GM12878 (cell line): ENCODE data around the gene ZNF581. TPM values are rescaled to one million over a fixed set of nuclear protein-coding genes. Genes with fewer than 3 reads are reported as not detected.

Source experiments
- ATAC-seq: fragments of 200-7000 bp; cut with Tn5 transposase; 3 replicates; pipeline ENCODE4 v1.9.1; 2020; ENCODE audit warnings: mild to moderate bottlenecking, moderate library complexity
- BruUV-seq: library from RNA; stranded (reverse); fragments of 400-500 nt; replicated peaks from 2 replicates; lab custom pipeline; 2021; lab: Mats Ljungman, UMichigan
- CTCF ChIA-PET: fragments of 300-600 bp; sonication (Branson Sonifier 250); formaldehyde crosslinking; extraction: SDS; loops from one replicate; lab custom pipeline; 2021; ENCODE audit warnings: inconsistent platforms; lab: Yijun Ruan, JAX
- POLR2A ChIA-PET: fragments of 350-600 bp; formaldehyde crosslinking; extraction: SDS; loops from one replicate; lab custom pipeline; 2021; ENCODE audit warnings: inconsistent platforms; lab: Charles Lee
- RAD21 ChIA-PET: fragments of 300-600 bp; sonication (Branson Sonifier 250); formaldehyde crosslinking; loops from one replicate; lab custom pipeline; 2023; ENCODE audit warnings: antibody characterized with exemption; ENCODE audit not compliant: unreplicated experiment; lab: Charles Lee
- SMC1A ChIA-PET: fragments of 300-600 bp; sonication (Branson Sonifier 250); formaldehyde crosslinking; loops from one replicate; lab custom pipeline; 2023; ENCODE audit not compliant: unreplicated experiment, uncharacterized antibody; lab: Charles Lee
- DNase-seq: peaks from one replicate; pipeline ENCODE4 v3.0.0-alpha.2; 2011; ENCODE audit warnings: low read depth, low spot score
- FAIRE-seq: peaks from 3 replicates; lab custom pipeline; 2011; peaks lifted over from hg19 to GRCh38; lab: Jason Lieb, UNC
- H2AFZ ChIP-seq: 2 replicates; pipeline ENCODE4 v1.6.0; 2011; ENCODE audit warnings: low read depth, low read length, control low read depth; ENCODE audit not compliant: control insufficient read depth
- H3K27ac ChIP-seq: 2 replicates; pipeline ENCODE4 v1.5.1; 2011; ENCODE audit warnings: control low read depth; ENCODE audit not compliant: control insufficient read depth, insufficient read depth
- H3K27me3 ChIP-seq, 2 experiments: replicated peaks in 1 of 2; 2 replicates each; pipeline versions ENCODE4 v1.6.0 to v1.6.1; 2011; ENCODE audit warnings: low read length in 1 of 2; ENCODE audit not compliant: control insufficient read depth in 2 of 2, insufficient read depth in 2 of 2
- H3K36me3 ChIP-seq, 2 experiments: 2 replicates each; pipeline ENCODE4 v1.5.1; 2011; ENCODE audit warnings: low read length in 1 of 2; ENCODE audit not compliant: control insufficient read depth in 2 of 2, insufficient read depth in 2 of 2
- H3K4me1 ChIP-seq: 2 replicates; pipeline ENCODE4 v1.6.1; 2011; ENCODE audit warnings: mild to moderate bottlenecking, low read length, moderate library complexity, mixed read lengths; ENCODE audit not compliant: control insufficient read depth, insufficient read depth
- H3K4me2 ChIP-seq: 2 replicates; pipeline ENCODE4 v1.6.0; 2011; ENCODE audit warnings: control low read depth; ENCODE audit not compliant: control insufficient read depth, insufficient read depth
- H3K4me3 ChIP-seq: fragments of 200-600 bp; sonication (generic); 2 replicates; pipeline ENCODE4 v1.5.1; 2016
- H3K79me2 ChIP-seq: 2 replicates; pipeline ENCODE4 v1.6.0; 2011; ENCODE audit warnings: low read length; ENCODE audit not compliant: control insufficient read depth, insufficient read depth
- H3K9ac ChIP-seq: 2 replicates; pipeline ENCODE4 v1.8.0; 2011; ENCODE audit warnings: low read length, control low read depth, mixed read lengths; ENCODE audit not compliant: control insufficient read depth, insufficient read depth
- H3K9me3 ChIP-seq: replicated peaks from 3 replicates; pipeline ENCODE4 v1.5.1; 2011; ENCODE audit warnings: mild to moderate bottlenecking, low read length; ENCODE audit not compliant: control insufficient read depth, insufficient read depth
- H4K20me1 ChIP-seq: 2 replicates; pipeline ENCODE4 v1.6.0; 2011; ENCODE audit not compliant: control insufficient read depth, insufficient read depth
- ASH2L ChIP-seq: fragments of 300-600, 200-600 bp; sonication (generic); IDR thresholded peaks from 2 replicates; pipeline ENCODE4 v1.6.1; 2017; ENCODE audit warnings: low read depth, mild to moderate bottlenecking, borderline replicate concordance
- ATF7 ChIP-seq: fragments of 450-650 bp; IDR thresholded peaks from 2 replicates; pipeline ENCODE4 v1.6.1; 2016; ENCODE audit warnings: low read depth, mild to moderate bottlenecking
- BRCA1 ChIP-seq: IDR thresholded peaks from 2 replicates; pipeline ENCODE4 v1.6.1; 2011; ENCODE audit warnings: low read depth, low read length, improper control_type of control experiment
- CREM ChIP-seq: IDR thresholded peaks from 2 replicates; pipeline ENCODE4 v1.6.1; 2014; ENCODE audit warnings: antibody characterized with exemption, low read depth
- E4F1 ChIP-seq: fragments of 450-650 bp; IDR thresholded peaks from 2 replicates; pipeline ENCODE4 v1.6.1; 2018; ENCODE audit warnings: borderline replicate concordance, mild to moderate bottlenecking; ENCODE audit not compliant: partially characterized antibody
- GABPA ChIP-seq: IDR thresholded peaks from 2 replicates; pipeline ENCODE4 v1.6.1; 2014; ENCODE audit warnings: antibody characterized with exemption, low read depth, mild to moderate bottlenecking, inconsistent platforms
- IKZF2 ChIP-seq, 2 experiments: fragments of 450-650 bp; IDR thresholded peaks; 2 replicates each; pipeline ENCODE4 v1.6.1; 2017; ENCODE audit warnings: mild to moderate bottlenecking in 2 of 2, moderate library complexity in 2 of 2
- NFIC ChIP-seq: IDR thresholded peaks from 2 replicates; pipeline ENCODE4 v1.6.1; 2012; ENCODE audit warnings: low read depth, mild to moderate bottlenecking, inconsistent platforms, low read length, moderate library complexity
- NFYB ChIP-seq: IDR thresholded peaks from 2 replicates; pipeline ENCODE4 v1.6.1; 2011; ENCODE audit warnings: low read depth, mild to moderate bottlenecking, low read length, improper control_type of control experiment, moderate library complexity; ENCODE audit not compliant: insufficient read depth
- RB1 ChIP-seq: fragments of 450-650 bp; formaldehyde crosslinking; IDR thresholded peaks from 2 replicates; pipeline ENCODE4 v1.6.1; 2017; ENCODE audit warnings: mild to moderate bottlenecking, borderline replicate concordance
- SMC3 ChIP-seq: IDR thresholded peaks from 2 replicates; pipeline ENCODE4 v1.6.1; 2011; ENCODE audit warnings: low read length, improper control_type of control experiment, borderline replicate concordance
- TAF1 ChIP-seq: IDR thresholded peaks from 2 replicates; pipeline ENCODE4 v1.6.1; 2011; ENCODE audit warnings: mild to moderate bottlenecking, low read depth, low read length, borderline replicate concordance
- ZNF207 ChIP-seq: fragments of 450-650 bp; IDR thresholded peaks from 2 replicates; pipeline ENCODE4 v1.6.1; 2014; ENCODE audit warnings: antibody characterized with exemption, mild to moderate bottlenecking, borderline replicate concordance
- WGBS: methylation state at CpG from one replicate; pipeline ENCODE4 v1.1.6; 2016; ENCODE audit warnings: low lambda C conversion rate; ENCODE audit not compliant: insufficient replicate concordance, insufficient coverage; ENCODE audit errors: missing lambda C conversion rate; 5-methylcytosine and 5-hydroxymethylcytosine counted together
- in situ Hi-C: fragments of 300-500 bp; cut with MboI; formaldehyde crosslinking; loops from 9 replicates; pipeline ENCODE4 v1.14.3; 2018; ENCODE audit warnings: mixed read lengths
- intact Hi-C: fragments of 100-400 bp; cut with micrococcal nuclease; formaldehyde crosslinking; loops from one replicate; pipeline ENCODE4 v1.14.2; 2022; ENCODE audit not compliant: unreplicated experiment
- polyA plus RNA-seq, 11 experiments: library from polyadenylated mRNA; depleted of rRNA in 4 of 11; unstranded in 6 of 11; stranded (reverse) in 5 of 11; fragments of >200 nt; fragmentation: Nextera tagmentation in 4 of 11; fragmentation: Illumina TruSeq in 1 of 11; extraction: Ambion mirVana in 4 of 11; extraction: Trizol in 1 of 11; gene quantifications; 1 replicate in 1 of 11; 2 replicates in 10 of 11; pipeline versions ENCODE4 v1.2.1 to v1.2.3, GENCODE V29; 2011 to 2016; ENCODE audit warnings: inconsistent platforms in 2 of 11, missing spikeins in 2 of 11, low read depth in 1 of 11
- total RNA-seq, 4 experiments: library from RNA; depleted of rRNA in 3 of 4; stranded (reverse); fragments of >200 nt in 3 of 4; fragmentation: Illumina TruSeq in 1 of 4; extraction: Trizol in 1 of 4; gene quantifications; 2 replicates each; pipeline versions ENCODE4 v1.2.1 to v1.2.3, GENCODE V29; 2013 to 2021
- TF ChIP-seq, protein P1 (sequence below): fragments of 450-650 bp; IDR thresholded peaks from 2 replicates; pipeline ENCODE4 v1.6.1; 2017; ENCODE audit warnings: mild to moderate bottlenecking
- TF ChIP-seq, protein P2 (sequence below): fragments of 450-650 bp; IDR thresholded peaks from 2 replicates; pipeline ENCODE4 v1.6.1; 2017; ENCODE audit warnings: antibody characterized with exemption, mild to moderate bottlenecking, moderate library complexity

The ZNF581 gene
- total and polyA plus RNA-seq, 10 of the 15 experiments (the other 5 are each of a cell fraction or from before 2014, with no cell fraction given): 4.7 to 45.4 (median 22.2) TPM

GRCh38 chr19:55653651-55654322 lies 10.3 kb downstream of the ZNF581 start:
- SMC1A ChIA-PET: interaction anchor here (0.7 to 2.6 kb wide), 7 partner anchors 11 to 156 kb away, joined by 3 to 28 read pairs (median 4); partner anchors contain the start of gene ZNF784
- POLR2A ChIA-PET: interaction anchor here (0.7 to 1.6 kb wide), 15 partner anchors 9 to 661 kb away, joined by 3 to 12 read pairs (median 6); partner anchors contain the start of genes FIZ1, ZNF524, ZNF581 and ZNF784
- CTCF ChIA-PET: interaction anchor here (0.6 to 3.6 kb wide), 29 partner anchors 9 to 1275 kb away, joined by 3 to 85 read pairs (median 4); partner anchors contain the start of genes FIZ1, PPP1R12C, ZNF524 and ZNF581
- peak; percentile 52 for ATAC-seq
- peak overlapping the region; percentile 96 for H2AFZ ChIP-seq
- H3K79me2 ChIP-seq: peaks cover 47% of the 10 kb centered on the region
- H3K9me3 ChIP-seq: no peaks in the 10 kb centered on the region
- peak overlapping the region; percentile 90; the same call in 1 of the 2 replicates for H3K4me2 ChIP-seq
- peak; percentile 95 for DNase-seq
- H3K36me3 ChIP-seq: peaks cover 0 to 4% of the 10 kb centered on the region in 2 experiments; a peak in 3 of 4 replicates
- peak overlapping the region; percentile 99 for H3K9ac ChIP-seq
- FAIRE-seq: no peak
- peaks cover 9% of the 10 kb centered on the region for H4K20me1 ChIP-seq
- under 1% methylated on average over 56 of the region's 57 CpGs for WGBS
- peak overlapping the region; percentile 100 for H3K27ac ChIP-seq
- H3K4me1 ChIP-seq: peaks cover 17% of the 10 kb centered on the region
- RAD21 ChIA-PET: interaction anchor here (0.7 to 1.6 kb wide), 10 partner anchors 11 to 1463 kb away, joined by 3 to 34 read pairs (median 4); partner anchors contain the start of genes TSEN34 and ZNF581
- no peaks in the 10 kb centered on the region for H3K27me3 ChIP-seq
- in situ Hi-C loops (loop anchor here (5.0 to 25.0 kb wide), 3 partner anchors 659 to 1516 kb away; partner anchors contain the start of genes CNOT3, LENG9 and ZSCAN5A), intact Hi-C loops (loop anchor here (2.0 kb wide), 1 partner anchor 25 kb away; no protein-coding TSS in a partner anchor)
- H3K4me3 ChIP-seq: peak overlapping the region; percentile 75
- TSS peak; percentile 86 for BruUV-seq
- TF ChIP-seq, protein P1, sequence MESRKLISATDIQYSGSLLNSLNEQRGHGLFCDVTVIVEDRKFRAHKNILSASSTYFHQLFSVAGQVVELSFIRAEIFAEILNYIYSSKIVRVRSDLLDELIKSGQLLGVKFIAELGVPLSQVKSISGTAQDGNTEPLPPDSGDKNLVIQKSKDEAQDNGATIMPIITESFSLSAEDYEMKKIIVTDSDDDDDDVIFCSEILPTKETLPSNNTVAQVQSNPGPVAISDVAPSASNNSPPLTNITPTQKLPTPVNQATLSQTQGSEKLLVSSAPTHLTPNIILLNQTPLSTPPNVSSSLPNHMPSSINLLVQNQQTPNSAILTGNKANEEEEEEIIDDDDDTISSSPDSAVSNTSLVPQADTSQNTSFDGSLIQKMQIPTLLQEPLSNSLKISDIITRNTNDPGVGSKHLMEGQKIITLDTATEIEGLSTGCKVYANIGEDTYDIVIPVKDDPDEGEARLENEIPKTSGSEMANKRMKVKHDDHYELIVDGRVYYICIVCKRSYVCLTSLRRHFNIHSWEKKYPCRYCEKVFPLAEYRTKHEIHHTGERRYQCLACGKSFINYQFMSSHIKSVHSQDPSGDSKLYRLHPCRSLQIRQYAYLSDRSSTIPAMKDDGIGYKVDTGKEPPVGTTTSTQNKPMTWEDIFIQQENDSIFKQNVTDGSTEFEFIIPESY: peak; percentile 80; the same call in 1 of the 2 replicates
- TF ChIP-seq RB1: peak; percentile 91
- peak; percentile 83 for TF ChIP-seq E4F1
- TF ChIP-seq ATF7: peak; percentile 75; the same call in 1 of the 2 replicates
- no peak for TF ChIP-seq NFYB
- TF ChIP-seq ASH2L: no peak
- peak; percentile 82 for TF ChIP-seq ZNF207
- peak; percentile 81 for TF ChIP-seq SMC3
- TF ChIP-seq BRCA1: no peak
- TF ChIP-seq, protein P2, sequence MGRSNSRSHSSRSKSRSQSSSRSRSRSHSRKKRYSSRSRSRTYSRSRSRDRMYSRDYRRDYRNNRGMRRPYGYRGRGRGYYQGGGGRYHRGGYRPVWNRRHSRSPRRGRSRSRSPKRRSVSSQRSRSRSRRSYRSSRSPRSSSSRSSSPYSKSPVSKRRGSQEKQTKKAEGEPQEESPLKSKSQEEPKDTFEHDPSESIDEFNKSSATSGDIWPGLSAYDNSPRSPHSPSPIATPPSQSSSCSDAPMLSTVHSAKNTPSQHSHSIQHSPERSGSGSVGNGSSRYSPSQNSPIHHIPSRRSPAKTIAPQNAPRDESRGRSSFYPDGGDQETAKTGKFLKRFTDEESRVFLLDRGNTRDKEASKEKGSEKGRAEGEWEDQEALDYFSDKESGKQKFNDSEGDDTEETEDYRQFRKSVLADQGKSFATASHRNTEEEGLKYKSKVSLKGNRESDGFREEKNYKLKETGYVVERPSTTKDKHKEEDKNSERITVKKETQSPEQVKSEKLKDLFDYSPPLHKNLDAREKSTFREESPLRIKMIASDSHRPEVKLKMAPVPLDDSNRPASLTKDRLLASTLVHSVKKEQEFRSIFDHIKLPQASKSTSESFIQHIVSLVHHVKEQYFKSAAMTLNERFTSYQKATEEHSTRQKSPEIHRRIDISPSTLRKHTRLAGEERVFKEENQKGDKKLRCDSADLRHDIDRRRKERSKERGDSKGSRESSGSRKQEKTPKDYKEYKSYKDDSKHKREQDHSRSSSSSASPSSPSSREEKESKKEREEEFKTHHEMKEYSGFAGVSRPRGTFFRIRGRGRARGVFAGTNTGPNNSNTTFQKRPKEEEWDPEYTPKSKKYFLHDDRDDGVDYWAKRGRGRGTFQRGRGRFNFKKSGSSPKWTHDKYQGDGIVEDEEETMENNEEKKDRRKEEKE: no peak
- peak; percentile 65; the same call in 1 of the 2 replicates for TF ChIP-seq TAF1
- TF ChIP-seq NFIC: no peak
- 0 out of 4 replicates have a peak, but pooled peaks of 1 of the 2 experiments have one; percentile 31 for TF ChIP-seq IKZF2 (IDR thresholded peaks at IDR 0.05)
- peak; percentile 84; the same call in 1 of the 2 replicates for TF ChIP-seq GABPA
- peak; percentile 46; the same call in 1 of the 2 replicates for TF ChIP-seq CREM
